GM19395 (cell line): ENCODE measurements around the gene TLR1.
"Not testable (repeated sequence)": the region's sequence is repeated elsewhere in the genome, so short reads cannot be mapped to it uniquely, and the experiment has no call there.

Experiments
- ATAC-seq: cut with Tn5 transposase; IDR thresholded peaks from one replicate; pipeline ENCODE4 v1.9.1; 2021; ENCODE audit warnings: mild to moderate bottlenecking, moderate library complexity; ENCODE audit not compliant: unreplicated experiment

The TLR1 gene

GRCh38 chr4:38806251-38806650 lies 1.7 kb upstream of the TLR1 start:
- ATAC-seq: not testable (repeated sequence)

GRCh38 chr4:38805530-38806145 lies 1.0 kb upstream of the TLR1 start:
- peak; percentile 84 for ATAC-seq

GRCh38 chr4:38803833-38804653 lies 548 bp downstream of the TLR1 start:
- peak; percentile 52 for ATAC-seq

GRCh38 chr4:38802561-38803355 lies 1.8 kb downstream of the TLR1 start:
- no peak for ATAC-seq

GRCh38 chr4:38800961-38801450 lies 3.6 kb downstream of the TLR1 start:
- no peak for ATAC-seq

GRCh38 chr4:38800366-38800765 lies 4.2 kb downstream of the TLR1 start:
- ATAC-seq: no peak

GRCh38 chr4:38795087-38795486 lies 9.5 kb downstream of the TLR1 start:
- ATAC-seq: no peak

GRCh38 chr4:38794051-38794450 lies 10.5 kb downstream of the TLR1 start:
- ATAC-seq: no peak

- no peak for ATAC-seq
These were observed 13.6 kb downstream of the TLR1 start for GRCh38 chr4:38791010-38791409.

- no peak for ATAC-seq
These were observed 16.3 kb downstream of the TLR1 start for GRCh38 chr4:38788317-38788716.

- no peak for ATAC-seq
These were observed 16.9 kb downstream of the TLR1 start for GRCh38 chr4:38787693-38788092.

GRCh38 chr4:38785901-38786402 lies 18.6 kb downstream of the TLR1 start:
- ATAC-seq: peak; percentile 52

- no peak for ATAC-seq
These were observed 19.4 kb downstream of the TLR1 start for GRCh38 chr4:38785041-38785790.

- ATAC-seq: no peak
These were observed 20.4 kb downstream of the TLR1 start for GRCh38 chr4:38784141-38784540.

GRCh38 chr4:38783109-38783460 lies 21.5 kb downstream of the TLR1 start:
- no peak for ATAC-seq

GRCh38 chr4:38782452-38783108 lies 22.0 kb downstream of the TLR1 start, which contains the start of gene TLR10:
Gene TLR10, minus strand, starts transcription at chr4:38782990. Its CDS starts 7,400 bp downstream, at chr4:38775590.
- peak; percentile 72 for ATAC-seq

GRCh38 chr4:38781854-38782261 lies 22.7 kb downstream of the TLR1 start:
- no peak for ATAC-seq

- ATAC-seq: no peak
These were observed 23.6 kb downstream of the TLR1 start for GRCh38 chr4:38780833-38781484.

- ATAC-seq: no peak
These were observed 24.8 kb downstream of the TLR1 start for GRCh38 chr4:38779790-38780189.
